Measurements from ENCODE around the gene SMIM30.

The SMIM30 gene

GRCh38 chr7:113099284-113099919 is 19.0 kb downstream of the SMIM30 start:
- DNase-seq: no peak

- DNase-seq: no peak
Observed at GRCh38 chr7:113094517-113095249, 23.7 kb downstream of the SMIM30 start.

- no peak for DNase-seq
Observed at GRCh38 chr7:113093561-113093960, 24.8 kb downstream of the SMIM30 start.

- DNase-seq: no peak
Observed at GRCh38 chr7:113092762-113093161, 25.6 kb downstream of the SMIM30 start.

GRCh38 chr7:113087071-113087998 is 31.0 kb downstream of the SMIM30 start:
- DNase-seq: no peak

- DNase-seq: peak; percentile 1
Observed at GRCh38 chr7:113086431-113086888, 31.9 kb downstream of the SMIM30 start, which contains the start of gene GPR85. Gene GPR85 (minus strand): TSS chr7:113086827. CDS start chr7:113084721, 2,106 bp downstream.

GRCh38 chr7:113085781-113086390 is 32.5 kb downstream of the SMIM30 start:
- DNase-seq: no peak

- DNase-seq: no peak
Observed at GRCh38 chr7:113084496-113085172, 33.7 kb downstream of the SMIM30 start.

- no peak for DNase-seq
Observed at GRCh38 chr7:113083816-113084495, 34.4 kb downstream of the SMIM30 start.

- no peak for DNase-seq
Observed at GRCh38 chr7:113083132-113083815, 35.1 kb downstream of the SMIM30 start.

GRCh38 chr7:113078331-113078730 is 40.0 kb downstream of the SMIM30 start:
- DNase-seq: no peak

- no peak for DNase-seq
Observed at GRCh38 chr7:113076703-113077102, 41.7 kb downstream of the SMIM30 start.

- DNase-seq: no peak
Observed at GRCh38 chr7:113071465-113071864, 46.9 kb downstream of the SMIM30 start.

Data from KG1 (cell line).